ENCODE data around the gene SOD2.
"Not testable (repeated sequence)": the region's sequence is repeated elsewhere in the genome, so short reads cannot be mapped to it uniquely, and the experiment has no call there.

DNA sequence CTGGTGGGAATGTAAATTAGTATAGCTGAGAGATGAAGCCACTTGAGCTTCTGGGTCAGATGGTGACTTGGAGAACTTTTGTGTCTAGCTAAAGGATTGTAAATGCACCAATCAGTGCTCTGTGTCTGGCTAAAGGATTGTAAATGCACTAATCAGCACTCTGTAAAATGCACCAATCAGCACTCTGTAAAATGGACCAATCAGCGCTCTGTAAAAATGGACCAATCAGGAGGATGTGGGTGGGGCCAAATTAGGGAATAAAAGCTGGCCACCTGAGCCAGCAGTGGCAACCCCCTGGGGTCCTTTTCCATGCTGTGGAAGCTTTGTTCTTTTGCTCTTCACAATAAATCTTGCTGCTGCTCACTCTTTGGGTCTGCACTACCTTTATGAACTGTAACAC is 31.1 kb downstream of the SOD2 start:
- TF ChIP-seq, protein P1, sequence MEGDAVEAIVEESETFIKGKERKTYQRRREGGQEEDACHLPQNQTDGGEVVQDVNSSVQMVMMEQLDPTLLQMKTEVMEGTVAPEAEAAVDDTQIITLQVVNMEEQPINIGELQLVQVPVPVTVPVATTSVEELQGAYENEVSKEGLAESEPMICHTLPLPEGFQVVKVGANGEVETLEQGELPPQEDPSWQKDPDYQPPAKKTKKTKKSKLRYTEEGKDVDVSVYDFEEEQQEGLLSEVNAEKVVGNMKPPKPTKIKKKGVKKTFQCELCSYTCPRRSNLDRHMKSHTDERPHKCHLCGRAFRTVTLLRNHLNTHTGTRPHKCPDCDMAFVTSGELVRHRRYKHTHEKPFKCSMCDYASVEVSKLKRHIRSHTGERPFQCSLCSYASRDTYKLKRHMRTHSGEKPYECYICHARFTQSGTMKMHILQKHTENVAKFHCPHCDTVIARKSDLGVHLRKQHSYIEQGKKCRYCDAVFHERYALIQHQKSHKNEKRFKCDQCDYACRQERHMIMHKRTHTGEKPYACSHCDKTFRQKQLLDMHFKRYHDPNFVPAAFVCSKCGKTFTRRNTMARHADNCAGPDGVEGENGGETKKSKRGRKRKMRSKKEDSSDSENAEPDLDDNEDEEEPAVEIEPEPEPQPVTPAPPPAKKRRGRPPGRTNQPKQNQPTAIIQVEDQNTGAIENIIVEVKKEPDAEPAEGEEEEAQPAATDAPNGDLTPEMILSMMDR (IDR thresholded peaks at IDR 0.05; ENCODE audit: low read depth, low read length, missing input control) = not testable (repeated sequence)
- not testable (repeated sequence) for TF ChIP-seq JUND (IDR thresholded peaks at IDR 0.05); SP1 (IDR thresholded peaks at IDR 0.05); FOXA1 (IDR thresholded peaks at IDR 0.05); TAF1 (conservative IDR thresholded peaks at IDR 0.05)
- TF ChIP-seq, protein P2, sequence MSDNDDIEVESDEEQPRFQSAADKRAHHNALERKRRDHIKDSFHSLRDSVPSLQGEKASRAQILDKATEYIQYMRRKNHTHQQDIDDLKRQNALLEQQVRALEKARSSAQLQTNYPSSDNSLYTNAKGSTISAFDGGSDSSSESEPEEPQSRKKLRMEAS (IDR thresholded peaks at IDR 0.05) = not testable (repeated sequence)
